Osteocyte (in vitro differentiated cells): ENCODE measurements around the gene CTRL. TPM values are rescaled to one million over a fixed set of nuclear protein-coding genes. Genes with fewer than 3 reads are reported as not detected.

Experiments used
- DNase-seq: peaks from one replicate; pipeline ENCODE4 v3.0.0; 2021; ENCODE audit warnings: mixed read lengths; ENCODE audit not compliant: unreplicated experiment; ENCODE audit errors: extremely low spot score
- H3K27ac Mint-ChIP-seq: one replicate; pipeline ENCODE4 v1.8.0; 2021; ENCODE audit warnings: mild to moderate bottlenecking, mixed read lengths; ENCODE audit not compliant: unreplicated experiment
- H3K27me3 Mint-ChIP-seq: one replicate; pipeline ENCODE4 v1.8.0; 2021; ENCODE audit warnings: mixed read lengths; ENCODE audit not compliant: unreplicated experiment
- H3K36me3 Mint-ChIP-seq: one replicate; pipeline ENCODE4 v1.8.0; 2021; ENCODE audit warnings: mixed read lengths; ENCODE audit not compliant: unreplicated experiment
- H3K4me1 Mint-ChIP-seq: one replicate; pipeline ENCODE4 v1.8.0; 2021; ENCODE audit warnings: mixed read lengths; ENCODE audit not compliant: unreplicated experiment
- H3K4me3 Mint-ChIP-seq: one replicate; pipeline ENCODE4 v1.8.0; 2021; ENCODE audit warnings: mild to moderate bottlenecking, moderate library complexity, mixed read lengths; ENCODE audit not compliant: unreplicated experiment
- H3K9me3 Mint-ChIP-seq: one replicate; pipeline ENCODE4 v1.8.0; 2021; ENCODE audit warnings: mixed read lengths; ENCODE audit not compliant: unreplicated experiment
- total RNA-seq: library from RNA; stranded (reverse); gene quantifications from 2 replicates; pipeline ENCODE4 v1.2.1, GENCODE V29; 2021
- TF ChIP-seq, protein P1 (sequence below): fragments of 200-600 bp; sonication (generic); IDR thresholded peaks from 2 replicates; pipeline ENCODE4 v1.5.0; 2021; ENCODE audit warnings: antibody characterized with exemption, mild to moderate bottlenecking, moderate library complexity

Gene CTRL
- total RNA-seq, 1 donor from 2014 or later = 0.91 TPM

DNA sequence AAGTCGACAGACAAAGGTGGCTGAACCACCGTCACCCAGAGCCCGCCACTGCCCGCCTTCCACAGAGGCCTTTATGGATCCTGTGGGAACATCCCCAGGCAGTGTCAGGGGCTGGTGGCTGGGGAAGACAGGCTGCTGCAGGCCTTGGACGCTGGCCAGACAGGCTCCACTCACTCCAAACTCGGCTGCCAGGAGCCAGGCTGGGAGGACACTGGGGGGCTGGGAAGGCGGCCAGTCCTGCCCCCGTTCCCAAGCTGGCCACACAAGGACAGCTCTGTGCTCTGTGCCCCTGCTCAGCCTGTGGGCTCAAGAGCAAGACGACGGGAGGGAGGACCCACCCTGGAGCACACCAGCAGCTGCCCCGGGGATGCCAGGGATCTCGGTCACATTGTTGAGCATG, 19.8 kb upstream of the CTRL start:
- Mint-ChIP-seq H3K27ac (no peak overlapping the region), H3K27me3 (no peaks in the 10 kb centered on the region), H3K9me3 (no peaks in the 10 kb centered on the region), H3K36me3 (peaks cover 26% of the 10 kb centered on the region), H3K4me1 (no peaks in the 10 kb centered on the region), H3K4me3 (no peak overlapping the region)
- TF ChIP-seq, protein P1, sequence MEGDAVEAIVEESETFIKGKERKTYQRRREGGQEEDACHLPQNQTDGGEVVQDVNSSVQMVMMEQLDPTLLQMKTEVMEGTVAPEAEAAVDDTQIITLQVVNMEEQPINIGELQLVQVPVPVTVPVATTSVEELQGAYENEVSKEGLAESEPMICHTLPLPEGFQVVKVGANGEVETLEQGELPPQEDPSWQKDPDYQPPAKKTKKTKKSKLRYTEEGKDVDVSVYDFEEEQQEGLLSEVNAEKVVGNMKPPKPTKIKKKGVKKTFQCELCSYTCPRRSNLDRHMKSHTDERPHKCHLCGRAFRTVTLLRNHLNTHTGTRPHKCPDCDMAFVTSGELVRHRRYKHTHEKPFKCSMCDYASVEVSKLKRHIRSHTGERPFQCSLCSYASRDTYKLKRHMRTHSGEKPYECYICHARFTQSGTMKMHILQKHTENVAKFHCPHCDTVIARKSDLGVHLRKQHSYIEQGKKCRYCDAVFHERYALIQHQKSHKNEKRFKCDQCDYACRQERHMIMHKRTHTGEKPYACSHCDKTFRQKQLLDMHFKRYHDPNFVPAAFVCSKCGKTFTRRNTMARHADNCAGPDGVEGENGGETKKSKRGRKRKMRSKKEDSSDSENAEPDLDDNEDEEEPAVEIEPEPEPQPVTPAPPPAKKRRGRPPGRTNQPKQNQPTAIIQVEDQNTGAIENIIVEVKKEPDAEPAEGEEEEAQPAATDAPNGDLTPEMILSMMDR = no peak
- no peak for DNase-seq

DNA sequence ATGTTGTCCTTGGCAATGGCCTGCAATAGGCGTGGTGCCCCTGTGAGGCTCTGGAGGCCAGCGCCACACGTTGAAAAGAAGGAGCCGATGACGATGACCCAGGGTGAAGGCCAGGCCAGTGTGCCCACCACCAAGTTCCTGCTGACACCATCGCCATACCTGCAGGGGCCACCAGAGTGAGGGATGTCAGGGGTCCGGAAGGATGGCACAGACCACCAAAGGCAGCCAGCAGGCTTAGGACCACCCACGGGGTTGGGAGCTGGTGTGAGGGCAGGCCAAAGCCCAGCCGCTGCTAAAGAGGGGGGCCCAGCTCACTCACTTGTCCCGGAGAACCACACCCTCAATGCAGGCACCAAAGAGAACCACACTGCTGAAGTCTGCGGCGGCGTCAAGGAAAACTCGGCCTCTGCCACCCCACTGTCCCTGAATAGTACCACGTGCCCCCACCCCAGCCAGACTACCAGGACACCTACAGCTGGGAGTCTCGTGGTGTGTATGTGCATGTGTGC, 18.7 kb upstream of the CTRL start:
- Mint-ChIP-seq H3K36me3 (peaks cover 26% of the 10 kb centered on the region), H3K4me1 (no peaks in the 10 kb centered on the region), H3K9me3 (no peaks in the 10 kb centered on the region), H3K4me3 (no peak overlapping the region), H3K27ac (no peak overlapping the region), H3K27me3 (no peaks in the 10 kb centered on the region)
- TF ChIP-seq, protein P1 = no peak
- no peak for DNase-seq

DNA sequence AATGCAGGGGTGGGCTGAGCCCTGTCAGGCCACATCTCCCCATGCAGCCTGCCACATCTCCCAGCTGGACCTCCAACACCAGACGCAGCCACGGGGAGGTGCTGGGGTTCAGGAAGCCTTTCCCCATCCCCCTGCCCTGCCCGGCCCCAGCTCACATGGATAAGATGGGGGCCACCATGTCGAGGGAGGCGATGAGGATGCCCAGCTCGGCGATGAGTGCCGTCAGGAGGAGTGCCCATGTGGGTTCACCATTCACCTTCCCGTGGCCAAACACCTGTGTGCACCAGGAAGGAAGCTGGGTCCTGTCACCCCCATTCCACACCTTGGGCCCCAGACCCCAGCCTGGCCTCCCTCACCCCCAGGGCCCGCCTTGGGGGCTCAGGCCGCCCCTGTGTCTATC, 18.0 kb upstream of the CTRL start:
- Mint-ChIP-seq H3K4me1 (no peaks in the 10 kb centered on the region), H3K4me3 (no peak overlapping the region)

DNA sequence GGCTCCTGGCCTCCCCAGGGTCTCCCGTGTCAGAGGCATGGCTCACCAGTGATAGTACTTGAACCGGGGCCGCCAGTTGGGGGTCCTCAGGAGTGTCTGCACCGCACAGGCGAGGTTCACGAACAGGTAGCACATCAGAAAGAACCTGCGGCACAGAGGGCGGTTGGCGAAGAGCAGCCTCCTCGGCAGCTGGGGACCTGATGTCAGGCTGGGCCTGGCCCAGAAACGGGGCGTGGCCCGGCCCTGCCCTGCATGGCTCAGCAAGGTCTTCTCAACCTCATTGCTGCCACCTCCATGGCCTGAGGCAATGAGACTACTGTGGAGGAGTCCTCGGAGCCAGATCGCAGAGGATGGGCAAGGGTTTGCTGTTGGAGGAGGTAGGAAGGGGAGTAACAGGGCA, 16.4 kb upstream of the CTRL start:
- H3K27me3 Mint-ChIP-seq = no peaks in the 10 kb centered on the region
- H3K9me3 Mint-ChIP-seq = no peaks in the 10 kb centered on the region
- H3K4me3 Mint-ChIP-seq = no peak overlapping the region
- TF ChIP-seq, protein P1 = no peak
- DNase-seq = no peak
- H3K36me3 Mint-ChIP-seq = peaks cover 16% of the 10 kb centered on the region
- peaks cover 3% of the 10 kb centered on the region for H3K4me1 Mint-ChIP-seq
- no peak overlapping the region for H3K27ac Mint-ChIP-seq

More for the DNA sequence above, 18.0 kb upstream of the CTRL start:
- Mint-ChIP-seq H3K36me3 (peaks cover 25% of the 10 kb centered on the region), H3K9me3 (no peaks in the 10 kb centered on the region), H3K27ac (no peak overlapping the region), H3K27me3 (no peaks in the 10 kb centered on the region)
- TF ChIP-seq, protein P1 = no peak
- DNase-seq = no peak

DNA sequence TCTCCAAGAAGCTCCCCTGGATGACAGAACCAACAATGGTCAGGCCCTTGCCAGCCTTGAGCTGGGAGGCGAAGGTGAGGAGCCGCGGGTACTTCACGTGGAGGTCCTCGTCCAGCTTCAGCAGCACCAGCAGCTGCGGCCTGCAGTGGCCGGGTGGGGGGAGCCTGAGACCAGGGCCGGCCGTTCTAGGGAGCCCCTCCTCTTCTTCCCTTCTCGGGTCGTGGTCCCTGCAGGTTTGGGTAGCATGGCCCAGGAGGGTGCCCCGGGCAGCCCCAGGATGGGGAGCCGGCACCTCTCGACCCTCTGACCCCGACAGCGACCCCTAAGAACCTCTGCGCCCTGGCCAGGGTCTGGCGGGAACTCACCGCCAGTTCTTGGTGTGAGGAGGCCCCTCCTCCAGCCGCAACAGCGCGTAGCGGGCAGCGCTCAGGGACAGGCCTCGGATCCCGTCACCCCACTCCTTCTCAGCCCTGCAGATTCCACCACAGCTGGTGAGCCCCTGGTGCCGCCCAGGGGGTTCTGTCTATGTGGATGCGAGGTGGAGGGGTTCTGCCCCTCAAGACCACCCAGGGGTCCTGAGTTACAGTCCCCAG, 15.4 kb upstream of the CTRL start:
- peaks cover 3% of the 10 kb centered on the region for H3K4me1 Mint-ChIP-seq
- H3K4me3 Mint-ChIP-seq = no peak overlapping the region
- H3K27me3 Mint-ChIP-seq = no peaks in the 10 kb centered on the region
- H3K9me3 Mint-ChIP-seq = no peaks in the 10 kb centered on the region
- H3K27ac Mint-ChIP-seq = no peak overlapping the region
- DNase-seq = no peak
- TF ChIP-seq, protein P1 = no peak
- H3K36me3 Mint-ChIP-seq = peaks cover 17% of the 10 kb centered on the region
